ENCODE results near the gene SH3YL1.

DNA sequence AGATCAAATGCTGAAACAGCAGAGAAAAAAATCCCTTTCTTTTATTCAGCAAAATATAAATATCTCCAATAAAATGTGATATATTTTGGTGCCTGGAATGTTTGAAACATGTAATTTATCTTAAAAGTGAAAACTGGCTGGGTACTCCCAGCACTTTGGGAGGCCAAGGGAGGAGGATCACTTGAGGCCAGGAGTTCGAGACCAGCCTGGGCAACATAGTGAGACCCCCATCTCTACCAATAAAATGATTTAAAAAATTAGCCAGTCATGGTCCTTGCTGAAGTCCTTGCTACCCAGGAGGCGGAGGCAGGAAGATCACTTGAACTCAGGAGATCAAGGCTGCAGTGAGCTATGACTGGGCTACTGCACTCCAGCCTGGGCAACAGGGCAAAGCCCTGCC is 8.6 kb downstream of the SH3YL1 start:
- TF ChIP-seq, protein P1, sequence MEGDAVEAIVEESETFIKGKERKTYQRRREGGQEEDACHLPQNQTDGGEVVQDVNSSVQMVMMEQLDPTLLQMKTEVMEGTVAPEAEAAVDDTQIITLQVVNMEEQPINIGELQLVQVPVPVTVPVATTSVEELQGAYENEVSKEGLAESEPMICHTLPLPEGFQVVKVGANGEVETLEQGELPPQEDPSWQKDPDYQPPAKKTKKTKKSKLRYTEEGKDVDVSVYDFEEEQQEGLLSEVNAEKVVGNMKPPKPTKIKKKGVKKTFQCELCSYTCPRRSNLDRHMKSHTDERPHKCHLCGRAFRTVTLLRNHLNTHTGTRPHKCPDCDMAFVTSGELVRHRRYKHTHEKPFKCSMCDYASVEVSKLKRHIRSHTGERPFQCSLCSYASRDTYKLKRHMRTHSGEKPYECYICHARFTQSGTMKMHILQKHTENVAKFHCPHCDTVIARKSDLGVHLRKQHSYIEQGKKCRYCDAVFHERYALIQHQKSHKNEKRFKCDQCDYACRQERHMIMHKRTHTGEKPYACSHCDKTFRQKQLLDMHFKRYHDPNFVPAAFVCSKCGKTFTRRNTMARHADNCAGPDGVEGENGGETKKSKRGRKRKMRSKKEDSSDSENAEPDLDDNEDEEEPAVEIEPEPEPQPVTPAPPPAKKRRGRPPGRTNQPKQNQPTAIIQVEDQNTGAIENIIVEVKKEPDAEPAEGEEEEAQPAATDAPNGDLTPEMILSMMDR (IDR thresholded peaks at IDR 0.05) = no peak
- TF ChIP-seq POLR2A (IDR thresholded peaks at IDR 0.05) = no peak

Measured in prostate gland (tissue), 2 donors.